Loucy (cell line): ENCODE data around the gene RHCE.
"Not testable (repeated sequence)": the region's sequence is repeated elsewhere in the genome, so short reads cannot be mapped to it uniquely, and the experiment has no call there.

ENCODE experiments used
- CTCF ChIP-seq: fragments of 200-600 bp; sonication (generic); conservative IDR thresholded peaks from 2 replicates; pipeline ENCODE4 v1.5.1; 2014; ENCODE audit warnings: mild to moderate bottlenecking, antibody characterized with exemption, low read length
- EZH2phosphoT487 ChIP-seq: fragments of 200-600 bp; IDR thresholded peaks from 2 replicates; pipeline ENCODE4 v1.6.1; 2018; ENCODE audit warnings: antibody characterized with exemption, mild to moderate bottlenecking, moderate library complexity, borderline replicate concordance

- TF ChIP-seq EZH2phosphoT487, CTCF: not testable (repeated sequence)
These were observed 37.5 kb downstream of the RHCE start for GRCh38 chr1:25383090-25383489.
